Stimulated activated CD4-positive, alpha-beta T cell treated with anti-CD3 and anti-CD28 coated beads, Interleukin-4, amount 100 ng/mL, for 1 hour (primary cell): Measurements from ENCODE around the gene ITM2C.
A peak's percentile ranks its signal among the peaks of the same experiment; 100 is the strongest.

ENCODE experiments used
- DNase-seq: peaks from one replicate; pipeline ENCODE4 v3.0.0-alpha.2; 2020

ITM2C gene

GRCh38 chr2:230893841-230894781 lies 29.4 kb downstream of the ITM2C start:
- DNase-seq = no peak

GRCh38 chr2:230895536-230896345 lies 31.0 kb downstream of the ITM2C start:
- no peak for DNase-seq

- DNase-seq = no peak
Measured at GRCh38 chr2:230896346-230897115, 31.8 kb downstream of the ITM2C start.

- no peak for DNase-seq
Measured at GRCh38 chr2:230898016-230898712, 33.4 kb downstream of the ITM2C start.

GRCh38 chr2:230898713-230899091 lies 34.0 kb downstream of the ITM2C start:
- DNase-seq = no peak

- DNase-seq = no peak
Measured at GRCh38 chr2:230899287-230899686, 34.5 kb downstream of the ITM2C start.

GRCh38 chr2:230899786-230900185 lies 35.0 kb downstream of the ITM2C start:
- peak; percentile 44 for DNase-seq

- no peak for DNase-seq
Measured at GRCh38 chr2:230900336-230900995, 35.7 kb downstream of the ITM2C start.

GRCh38 chr2:230901006-230901405 lies 36.3 kb downstream of the ITM2C start:
- no peak for DNase-seq

GRCh38 chr2:230902180-230902899 lies 37.6 kb downstream of the ITM2C start:
- peak; percentile 61 for DNase-seq

- DNase-seq = no peak
Measured at GRCh38 chr2:230903231-230904150, 38.7 kb downstream of the ITM2C start.

- no peak for DNase-seq
Measured at GRCh38 chr2:230904856-230905447, 40.2 kb downstream of the ITM2C start.

GRCh38 chr2:230905448-230906421 lies 41.0 kb downstream of the ITM2C start:
- peak; percentile 86 for DNase-seq

- no peak for DNase-seq
Measured at GRCh38 chr2:230906471-230907230, 41.9 kb downstream of the ITM2C start.

- DNase-seq = no peak
Measured at GRCh38 chr2:230907361-230908091, 42.8 kb downstream of the ITM2C start.

GRCh38 chr2:230908092-230908594 lies 43.4 kb downstream of the ITM2C start:
- DNase-seq = no peak
